Measurements from ENCODE around the gene RALGPS1. TPM values are rescaled to one million over a fixed set of nuclear protein-coding genes. Genes with fewer than 3 reads are reported as not detected.

The RALGPS1 gene
- total RNA-seq, 1 experiment from 2014 or later = 18.6 TPM

- Histone ChIP-seq H3K4me2 (ENCODE audit: insufficient read depth, insufficient read length, low read length) (no peak overlapping the region), H3K27me3 (ENCODE audit: insufficient read depth, low read length) (no peaks in the 10 kb centered on the region), H2BK120ac (ENCODE audit: low read depth, low read length, poor library complexity, severe bottlenecking) (no peak overlapping the region), H3K9me3 (ENCODE audit: control insufficient read depth, low read depth, low read length) (no peaks in the 10 kb centered on the region), H3K4ac (ENCODE audit: low read depth, low read length) (no peak overlapping the region), H3K4me1 (ENCODE audit: insufficient read depth, low read length) (no peaks in the 10 kb centered on the region), H3K23me2 (ENCODE audit: insufficient read length, low read depth, low read length, poor library complexity, severe bottlenecking) (no peaks in the 10 kb centered on the region), H4K5ac (ENCODE audit: insufficient read length, low read depth, low read length) (no peak overlapping the region), H4K20me1 (ENCODE audit: control insufficient read depth, insufficient read depth, insufficient read length) (no peaks in the 10 kb centered on the region), H3K27ac (ENCODE audit: insufficient read length, low read depth, low read length) (no peak overlapping the region), H3K9ac (ENCODE audit: extremely low read depth, insufficient read length, low read length) (no peak overlapping the region), H3K56ac (ENCODE audit: insufficient read length, low read depth, low read length) (no peak overlapping the region), H2BK12ac (ENCODE audit: insufficient read length, low read depth, low read length) (no peak overlapping the region), H2AFZ (ENCODE audit: low read length) (no peak overlapping the region), H4K8ac (replicated peaks; ENCODE audit: insufficient read length, low read depth, low read length) (no peak overlapping the region), H3K79me2 (ENCODE audit: insufficient read depth, low read length) (no peaks in the 10 kb centered on the region), H3K23ac (ENCODE audit: insufficient read length, low read depth, low read length) (no peak overlapping the region), H3K18ac (ENCODE audit: insufficient read length, low read depth, low read length) (no peak overlapping the region), H2BK5ac (ENCODE audit: insufficient read length, low read length) (no peak overlapping the region), H3T11ph (ENCODE audit: low read length) (no peak overlapping the region), H2AK5ac (ENCODE audit: insufficient read length, low read length) (no peak overlapping the region), H2BK20ac (ENCODE audit: low read depth, low read length, poor library complexity, severe bottlenecking) (no peak overlapping the region), H3K79me1 (ENCODE audit: insufficient read depth, low read depth, low read length, poor library complexity, severe bottlenecking) (no peaks in the 10 kb centered on the region), H2BK15ac (ENCODE audit: low read depth, low read length) (no peak overlapping the region), H3K14ac (ENCODE audit: insufficient read depth, low read length) (no peak overlapping the region), H4K91ac (ENCODE audit: insufficient read length, low read depth, low read length) (no peak overlapping the region)
- no peak for DNase-seq
- H3K27me3 Mint-ChIP-seq (ENCODE audit: low read depth) = no peaks in the 10 kb centered on the region
- H3K36me3 Mint-ChIP-seq (ENCODE audit: insufficient read depth in 1 of 3, low read depth in 3 of 3) = peaks cover 2 to 3% (median 3%) of the 10 kb centered on the region in 3 experiments; a peak in 4 of 7 replicates
- H3K4me3 Mint-ChIP-seq = no peak overlapping the region
- H3K9me3 Mint-ChIP-seq = no peaks in the 10 kb centered on the region; a peak in 1 of 5 replicates
- no CpG with 5 or more reads among the region's 7 CpGs for WGBS (ENCODE audit: extremely low coverage, insufficient read length, low lambda C conversion rate)
- peak overlapping the region in 1 of 3 experiments; percentile 68; a peak in 2 of 7 replicates for H3K27ac Mint-ChIP-seq
- no peak for TF ChIP-seq CTCF (conservative IDR thresholded peaks at IDR 0.05)
- peaks cover 22 to 23% of the 10 kb centered on the region in 2 experiments for H3K4me1 Mint-ChIP-seq
These were observed 191.4 kb downstream of the RALGPS1 start for GRCh38 chr9:127105805-127106465.

Measured in H9 (cell line).